Body of pancreas (tissue), 4 donors: ENCODE results near the gene RAB25.

Source experiments
- CTCF ChIP-seq, 7 experiments: fragments of 450-650 bp in 4 of 7; fragments of 200-600 bp in 3 of 7; sonication (generic) in 3 of 7; IDR thresholded peaks; one replicate each; pipeline ENCODE4 v1.5.1; 2016 to 2019; ENCODE audit warnings: antibody characterized with exemption in 7 of 7
- POLR2A ChIP-seq, 3 donors: fragments of 450-650 bp; IDR thresholded peaks; one replicate each; pipeline ENCODE4 v1.6.1; 2016; ENCODE audit warnings: antibody characterized with exemption in 3 of 3, mild to moderate bottlenecking in 2 of 3

- TF ChIP-seq CTCF (IDR thresholded peaks at IDR 0.05), result no peak
- no peak for TF ChIP-seq POLR2A (IDR thresholded peaks at IDR 0.05)
Measured at GRCh38 chr1:156074661-156075060, 13.7 kb downstream of the RAB25 start.
